ENCODE results near the gene TLR2. TPM values are rescaled to one million over a fixed set of nuclear protein-coding genes. Genes with fewer than 3 reads are reported as not detected.

TLR2 gene
- total RNA-seq, 4 donors from 2014 or later, result 4.3 to 30.0 (median 13.7) TPM

DNA sequence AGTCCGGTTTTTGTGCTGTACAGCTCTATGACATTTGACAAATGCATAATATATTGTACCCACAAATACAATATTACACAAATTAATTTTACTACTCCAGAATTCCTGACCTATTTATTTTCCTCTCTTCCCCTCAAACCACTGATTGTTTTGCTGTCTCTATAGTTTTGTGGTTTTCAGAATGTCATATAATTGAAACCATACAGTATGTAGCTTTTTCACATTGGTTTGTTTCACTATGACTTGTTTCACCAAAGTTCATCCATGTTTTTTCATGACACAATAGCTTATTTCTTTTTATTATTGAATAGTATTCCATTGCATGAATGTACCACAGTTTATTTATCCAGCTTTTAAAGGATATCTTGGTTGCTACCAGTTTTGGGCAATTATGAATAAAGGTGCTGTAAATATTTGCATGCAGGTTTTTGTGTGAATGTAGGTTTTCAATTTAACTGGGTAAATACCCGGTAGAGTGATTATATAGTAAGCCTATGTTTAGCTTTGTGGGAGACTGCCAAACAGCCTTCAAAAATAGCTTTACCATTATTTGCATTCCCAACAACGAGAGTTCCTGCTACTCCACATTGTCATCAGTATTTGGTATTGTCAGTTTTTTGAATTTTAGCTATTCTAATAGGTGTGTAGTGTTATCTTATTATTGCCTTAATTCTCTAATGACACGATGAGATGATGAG, 49.8 kb downstream of the TLR2 start:
- H3K27me3 ChIP-seq, result no peaks in the 10 kb centered on the region
- H3K36me3 ChIP-seq, result no peaks in the 10 kb centered on the region
- ATAC-seq, result no peak
- peaks cover 0 to 3% (median 0%) of the 10 kb centered on the region in 3 donors for H3K9me3 ChIP-seq
- WGBS, 2 donors (ENCODE audit: low coverage in 1 of 2), result 51 to 57% methylated on average over 4 of the region's 4 CpGs
- H3K4me1 ChIP-seq, result no peaks in the 10 kb centered on the region
- H3K27ac ChIP-seq, result no peak overlapping the region
- H3K4me3 ChIP-seq, result no peak overlapping the region
- TF ChIP-seq, protein P1, sequence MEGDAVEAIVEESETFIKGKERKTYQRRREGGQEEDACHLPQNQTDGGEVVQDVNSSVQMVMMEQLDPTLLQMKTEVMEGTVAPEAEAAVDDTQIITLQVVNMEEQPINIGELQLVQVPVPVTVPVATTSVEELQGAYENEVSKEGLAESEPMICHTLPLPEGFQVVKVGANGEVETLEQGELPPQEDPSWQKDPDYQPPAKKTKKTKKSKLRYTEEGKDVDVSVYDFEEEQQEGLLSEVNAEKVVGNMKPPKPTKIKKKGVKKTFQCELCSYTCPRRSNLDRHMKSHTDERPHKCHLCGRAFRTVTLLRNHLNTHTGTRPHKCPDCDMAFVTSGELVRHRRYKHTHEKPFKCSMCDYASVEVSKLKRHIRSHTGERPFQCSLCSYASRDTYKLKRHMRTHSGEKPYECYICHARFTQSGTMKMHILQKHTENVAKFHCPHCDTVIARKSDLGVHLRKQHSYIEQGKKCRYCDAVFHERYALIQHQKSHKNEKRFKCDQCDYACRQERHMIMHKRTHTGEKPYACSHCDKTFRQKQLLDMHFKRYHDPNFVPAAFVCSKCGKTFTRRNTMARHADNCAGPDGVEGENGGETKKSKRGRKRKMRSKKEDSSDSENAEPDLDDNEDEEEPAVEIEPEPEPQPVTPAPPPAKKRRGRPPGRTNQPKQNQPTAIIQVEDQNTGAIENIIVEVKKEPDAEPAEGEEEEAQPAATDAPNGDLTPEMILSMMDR (IDR thresholded peaks at IDR 0.05), result no peak
- no peak for TF ChIP-seq EP300 (IDR thresholded peaks at IDR 0.05)
- TF ChIP-seq POLR2AphosphoS5 (IDR thresholded peaks at IDR 0.05), result no peak
- TF ChIP-seq POLR2A (IDR thresholded peaks at IDR 0.05), result no peak

DNA sequence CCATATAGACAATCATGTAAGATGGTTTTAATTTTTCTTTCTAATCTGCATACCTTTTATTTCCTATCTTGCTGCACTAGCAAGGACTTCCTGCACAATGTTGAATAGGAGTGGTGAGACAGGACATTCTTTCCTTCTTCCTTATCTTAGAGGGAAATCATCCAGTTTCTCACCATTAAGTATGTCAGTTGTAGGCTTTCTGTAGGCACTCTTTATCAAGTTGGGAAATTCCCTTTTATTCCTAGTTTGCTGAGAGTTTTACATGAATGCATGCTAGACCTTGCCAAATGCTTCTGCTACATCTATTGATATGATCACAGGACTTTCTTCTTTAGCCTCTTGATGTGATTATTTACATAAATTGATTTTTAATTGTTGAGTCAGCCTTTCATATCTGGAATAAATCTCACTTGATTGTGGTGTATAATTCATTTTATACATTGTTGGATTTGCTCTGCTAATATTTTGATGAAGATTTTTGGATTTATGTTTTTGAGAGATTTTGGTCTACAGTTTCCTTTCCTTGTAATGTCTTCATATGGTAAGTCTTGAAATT, 51.9 kb downstream of the TLR2 start:
- no peaks in the 10 kb centered on the region for H3K36me3 ChIP-seq
- no peaks in the 10 kb centered on the region for H3K27me3 ChIP-seq
- no peaks in the 10 kb centered on the region for H3K4me1 ChIP-seq
- no peak for ATAC-seq
- peaks cover 0 to 9% (median 0%) of the 10 kb centered on the region in 3 donors for H3K9me3 ChIP-seq
- H3K4me3 ChIP-seq, result no peak overlapping the region
- TF ChIP-seq, protein P1 (IDR thresholded peaks at IDR 0.05), result no peak
- TF ChIP-seq POLR2AphosphoS5 (IDR thresholded peaks at IDR 0.05) (no peak), EP300 (IDR thresholded peaks at IDR 0.05) (no peak), POLR2A (IDR thresholded peaks at IDR 0.05) (no peak)
- no peak overlapping the region for H3K27ac ChIP-seq

DNA sequence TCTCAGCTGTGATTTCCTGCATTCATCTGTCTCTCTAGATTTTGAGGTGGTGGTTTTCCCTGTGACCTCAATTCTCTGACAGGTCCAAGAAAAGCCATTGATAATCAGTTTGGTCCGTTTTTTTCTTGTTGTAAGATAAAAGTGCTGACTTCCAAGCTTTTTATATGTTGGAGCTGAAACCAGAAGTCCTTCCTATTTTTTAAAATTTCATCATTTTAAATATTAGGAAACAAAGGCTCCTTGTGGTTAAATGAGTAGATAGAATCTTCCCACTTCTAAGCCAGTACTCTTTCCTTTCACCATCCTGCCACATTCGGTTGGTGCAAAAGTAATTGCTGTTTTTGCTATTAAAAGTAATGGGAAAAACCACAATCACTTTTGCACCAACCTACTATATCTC, 57.5 kb downstream of the TLR2 start:
- Histone ChIP-seq H3K27ac (no peak overlapping the region), H3K27me3 (no peaks in the 10 kb centered on the region), H3K9me3 (peaks cover 0 to 14% (median 0%) of the 10 kb centered on the region in 3 donors), H3K36me3 (no peaks in the 10 kb centered on the region), H3K4me3 (no peak overlapping the region), H3K4me1 (no peaks in the 10 kb centered on the region)
- 72 to 94% methylated on average over 2 of the region's 2 CpGs for WGBS, 2 donors (ENCODE audit: low coverage in 1 of 2)
- ATAC-seq, result no peak
- TF ChIP-seq POLR2AphosphoS5 (IDR thresholded peaks at IDR 0.05) (no peak), POLR2A (IDR thresholded peaks at IDR 0.05) (no peak), EP300 (IDR thresholded peaks at IDR 0.05) (no peak)
- TF ChIP-seq, protein P1 (IDR thresholded peaks at IDR 0.05), result no peak

DNA sequence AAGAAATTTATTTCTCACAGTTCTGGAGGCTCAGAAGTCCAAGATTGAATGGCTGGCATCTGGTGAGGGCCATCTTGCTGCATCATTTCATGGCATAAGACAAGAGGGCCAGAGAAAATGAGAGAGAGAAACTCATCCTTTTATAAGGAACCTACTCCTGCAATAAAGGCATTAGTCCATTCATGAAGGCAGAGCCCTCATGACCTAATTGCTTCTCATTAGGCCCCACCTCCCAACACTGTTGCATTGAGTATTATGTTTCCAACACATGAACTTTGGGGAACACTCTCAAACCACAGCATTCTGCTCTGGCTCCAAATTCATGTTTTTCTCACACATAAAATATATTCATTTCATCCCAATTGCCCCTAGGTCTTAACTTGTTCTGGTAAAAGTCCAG, 61.6 kb downstream of the TLR2 start:
- Histone ChIP-seq H3K9me3 (peaks cover 0 to 8% (median 0%) of the 10 kb centered on the region in 3 donors), H3K36me3 (no peaks in the 10 kb centered on the region), H3K4me3 (no peak overlapping the region), H3K27ac (no peak overlapping the region), H3K27me3 (no peaks in the 10 kb centered on the region), H3K4me1 (no peaks in the 10 kb centered on the region)
- ATAC-seq, result no peak
- TF ChIP-seq POLR2AphosphoS5 (IDR thresholded peaks at IDR 0.05) (no peak), EP300 (IDR thresholded peaks at IDR 0.05) (no peak), POLR2A (IDR thresholded peaks at IDR 0.05) (no peak)
- TF ChIP-seq, protein P1 (IDR thresholded peaks at IDR 0.05), result no peak

DNA sequence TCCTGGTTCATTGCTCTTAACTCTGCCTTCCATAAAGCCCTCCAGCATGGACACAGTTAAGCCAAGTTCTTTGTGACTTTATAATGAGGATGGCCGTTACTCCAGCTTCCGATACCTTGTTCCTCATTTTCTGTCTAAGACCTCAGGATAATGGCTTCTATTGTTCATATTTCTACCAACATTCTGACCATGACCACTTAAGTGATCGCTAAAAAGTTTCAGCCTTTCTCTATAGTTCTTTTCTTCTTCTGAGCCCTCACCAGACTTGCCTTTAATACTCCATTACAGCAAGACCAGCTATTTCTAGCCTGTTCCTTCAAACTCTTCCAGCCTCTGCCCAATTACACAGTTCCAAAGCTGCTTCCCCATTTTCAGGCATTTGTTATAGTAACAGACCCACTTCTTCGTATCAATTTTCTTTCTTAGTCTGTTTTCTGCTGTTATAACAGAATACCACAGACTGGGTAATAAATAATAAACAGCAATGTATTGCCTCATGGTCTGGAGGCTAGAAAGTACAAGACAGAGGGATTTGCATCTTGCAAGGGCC, 63.4 kb downstream of the TLR2 start:
- H3K4me1 ChIP-seq, result no peaks in the 10 kb centered on the region
- H3K4me3 ChIP-seq, result no peak overlapping the region
- no peaks in the 10 kb centered on the region for H3K9me3 ChIP-seq
- no peak for ATAC-seq
- H3K36me3 ChIP-seq, result no peaks in the 10 kb centered on the region
- H3K27ac ChIP-seq, result no peak overlapping the region
- no peaks in the 10 kb centered on the region for H3K27me3 ChIP-seq
- TF ChIP-seq EP300 (IDR thresholded peaks at IDR 0.05), result no peak
- TF ChIP-seq POLR2A (IDR thresholded peaks at IDR 0.05), result no peak
- TF ChIP-seq, protein P1 (IDR thresholded peaks at IDR 0.05), result no peak
- 73 to 76% methylated on average over 4 of the region's 4 CpGs for WGBS, 2 donors (ENCODE audit: low coverage in 1 of 2)

All from gastroesophageal sphincter (tissue), 4 donors.